Type B pancreatic cell (in vitro differentiated cells): Measurements from ENCODE around the gene CSTA. TPM values are rescaled to one million over a fixed set of nuclear protein-coding genes. Genes with fewer than 3 reads are reported as not detected.
"Not testable (repeated sequence)": the region's sequence is repeated elsewhere in the genome, so short reads cannot be mapped to it uniquely, and the experiment has no call there.

Source experiments
- DNase-seq: peaks from one replicate; pipeline ENCODE4 v3.0.0; 2021; ENCODE audit warnings: mixed read lengths; ENCODE audit not compliant: unreplicated experiment; ENCODE audit errors: extremely low spot score
- H3K27ac Mint-ChIP-seq: 2 replicates; pipeline ENCODE4 v1.8.0; 2021; ENCODE audit warnings: mild to moderate bottlenecking, mixed read lengths
- H3K27me3 Mint-ChIP-seq: 2 replicates; pipeline ENCODE4 v1.8.0; 2021; ENCODE audit warnings: mixed read lengths
- H3K36me3 Mint-ChIP-seq: 2 replicates; pipeline ENCODE4 v1.8.0; 2021; ENCODE audit warnings: mixed read lengths
- H3K4me1 Mint-ChIP-seq: one replicate; pipeline ENCODE4 v1.8.0; 2021; ENCODE audit warnings: mixed read lengths; ENCODE audit not compliant: unreplicated experiment
- H3K4me3 Mint-ChIP-seq: 2 replicates; pipeline ENCODE4 v1.8.0; 2021; ENCODE audit warnings: mild to moderate bottlenecking, mixed read lengths
- H3K9me3 Mint-ChIP-seq: 2 replicates; pipeline ENCODE4 v1.8.0; 2021; ENCODE audit warnings: mixed read lengths
- total RNA-seq: library from RNA; stranded (reverse); gene quantifications from 2 replicates; pipeline ENCODE4 v1.2.1, GENCODE V29; 2021; ENCODE audit warnings: low replicate concordance
- TF ChIP-seq, protein P1 (sequence below): fragments of 200-600 bp; sonication (generic); conservative IDR thresholded peaks from 2 replicates; pipeline ENCODE4 v1.5.0; 2021; ENCODE audit warnings: antibody characterized with exemption, mild to moderate bottlenecking

The CSTA gene
- total RNA-seq, 1 donor from 2014 or later, result 39.5 TPM

DNA sequence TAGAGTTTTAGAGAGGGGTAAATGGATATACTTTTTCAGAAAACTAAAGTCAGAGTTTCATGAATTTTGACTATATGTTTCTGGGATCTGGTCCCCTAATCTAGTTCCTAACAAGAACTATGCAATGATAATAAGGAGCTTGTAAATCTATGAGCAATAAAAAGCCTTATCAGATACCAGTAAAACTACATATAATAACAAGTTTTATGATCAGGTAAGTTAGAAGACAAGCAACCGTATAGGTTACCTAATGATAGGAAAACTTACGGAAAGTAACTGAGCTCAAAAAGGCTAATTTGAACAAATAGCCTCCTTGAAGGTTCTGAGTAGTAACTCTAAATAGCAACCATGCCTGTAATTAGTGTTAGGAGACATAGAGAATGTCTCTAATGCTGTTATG lies 37.0 kb downstream of the CSTA start:
- no peak overlapping the region for H3K27ac Mint-ChIP-seq
- no peak overlapping the region for H3K4me3 Mint-ChIP-seq
- TF ChIP-seq, protein P1, sequence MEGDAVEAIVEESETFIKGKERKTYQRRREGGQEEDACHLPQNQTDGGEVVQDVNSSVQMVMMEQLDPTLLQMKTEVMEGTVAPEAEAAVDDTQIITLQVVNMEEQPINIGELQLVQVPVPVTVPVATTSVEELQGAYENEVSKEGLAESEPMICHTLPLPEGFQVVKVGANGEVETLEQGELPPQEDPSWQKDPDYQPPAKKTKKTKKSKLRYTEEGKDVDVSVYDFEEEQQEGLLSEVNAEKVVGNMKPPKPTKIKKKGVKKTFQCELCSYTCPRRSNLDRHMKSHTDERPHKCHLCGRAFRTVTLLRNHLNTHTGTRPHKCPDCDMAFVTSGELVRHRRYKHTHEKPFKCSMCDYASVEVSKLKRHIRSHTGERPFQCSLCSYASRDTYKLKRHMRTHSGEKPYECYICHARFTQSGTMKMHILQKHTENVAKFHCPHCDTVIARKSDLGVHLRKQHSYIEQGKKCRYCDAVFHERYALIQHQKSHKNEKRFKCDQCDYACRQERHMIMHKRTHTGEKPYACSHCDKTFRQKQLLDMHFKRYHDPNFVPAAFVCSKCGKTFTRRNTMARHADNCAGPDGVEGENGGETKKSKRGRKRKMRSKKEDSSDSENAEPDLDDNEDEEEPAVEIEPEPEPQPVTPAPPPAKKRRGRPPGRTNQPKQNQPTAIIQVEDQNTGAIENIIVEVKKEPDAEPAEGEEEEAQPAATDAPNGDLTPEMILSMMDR, result no peak
- H3K36me3 Mint-ChIP-seq, result peaks cover 13% of the 10 kb centered on the region
- no peak for DNase-seq
- no peaks in the 10 kb centered on the region for H3K4me1 Mint-ChIP-seq
- H3K9me3 Mint-ChIP-seq, result no peaks in the 10 kb centered on the region
- no peaks in the 10 kb centered on the region for H3K27me3 Mint-ChIP-seq

DNA sequence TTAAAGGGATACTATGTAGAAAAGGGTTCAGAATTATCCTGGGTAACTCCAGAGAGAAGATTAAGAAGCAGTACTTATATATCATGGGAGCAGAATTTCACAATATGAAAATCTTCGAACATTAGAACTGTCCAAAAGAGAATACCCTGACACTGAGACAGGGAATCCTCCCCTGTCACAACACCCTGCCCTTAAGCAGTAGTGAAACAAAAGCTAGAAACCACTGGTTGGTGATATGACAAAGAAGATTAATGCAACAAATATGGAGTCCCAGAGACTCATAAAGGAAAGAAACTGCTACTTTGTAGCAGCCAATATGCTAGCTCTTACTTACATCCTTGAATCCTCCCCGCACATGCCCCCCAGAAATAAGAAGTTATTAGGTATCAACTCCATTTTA lies 39.4 kb downstream of the CSTA start:
- Mint-ChIP-seq H3K27ac (peak overlapping the region; percentile 83), H3K4me3 (peak overlapping the region; percentile 12), H3K36me3 (peaks cover 23% of the 10 kb centered on the region), H3K9me3 (no peaks in the 10 kb centered on the region), H3K27me3 (no peaks in the 10 kb centered on the region), H3K4me1 (no peaks in the 10 kb centered on the region)
- no peak for DNase-seq
- TF ChIP-seq, protein P1, result no peak

DNA sequence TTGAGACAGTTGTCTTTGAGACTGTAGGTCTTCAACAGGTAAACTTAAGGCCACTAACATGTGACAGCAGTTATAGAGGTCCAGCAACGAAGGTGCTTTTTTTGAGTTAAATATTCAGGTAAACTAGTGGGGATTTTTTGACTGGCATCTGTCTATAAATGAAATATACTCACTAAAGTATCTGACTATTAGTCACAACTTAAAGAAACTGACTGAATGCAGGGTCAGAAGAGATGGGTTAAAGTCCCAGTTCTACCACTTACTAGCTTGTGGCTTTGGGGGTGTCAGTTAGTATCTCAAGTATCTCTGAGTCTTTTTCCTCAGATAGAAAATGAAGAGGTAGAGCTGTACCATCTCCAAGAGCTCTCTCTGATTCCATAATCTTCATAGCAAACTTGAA lies 40.0 kb downstream of the CSTA start:
- no peak overlapping the region for H3K4me3 Mint-ChIP-seq
- DNase-seq, result no peak
- H3K36me3 Mint-ChIP-seq, result peaks cover 23% of the 10 kb centered on the region
- H3K4me1 Mint-ChIP-seq, result no peaks in the 10 kb centered on the region
- H3K9me3 Mint-ChIP-seq, result no peaks in the 10 kb centered on the region
- no peaks in the 10 kb centered on the region for H3K27me3 Mint-ChIP-seq
- peak overlapping the region; percentile 83 for H3K27ac Mint-ChIP-seq
- TF ChIP-seq, protein P1, result no peak

DNA sequence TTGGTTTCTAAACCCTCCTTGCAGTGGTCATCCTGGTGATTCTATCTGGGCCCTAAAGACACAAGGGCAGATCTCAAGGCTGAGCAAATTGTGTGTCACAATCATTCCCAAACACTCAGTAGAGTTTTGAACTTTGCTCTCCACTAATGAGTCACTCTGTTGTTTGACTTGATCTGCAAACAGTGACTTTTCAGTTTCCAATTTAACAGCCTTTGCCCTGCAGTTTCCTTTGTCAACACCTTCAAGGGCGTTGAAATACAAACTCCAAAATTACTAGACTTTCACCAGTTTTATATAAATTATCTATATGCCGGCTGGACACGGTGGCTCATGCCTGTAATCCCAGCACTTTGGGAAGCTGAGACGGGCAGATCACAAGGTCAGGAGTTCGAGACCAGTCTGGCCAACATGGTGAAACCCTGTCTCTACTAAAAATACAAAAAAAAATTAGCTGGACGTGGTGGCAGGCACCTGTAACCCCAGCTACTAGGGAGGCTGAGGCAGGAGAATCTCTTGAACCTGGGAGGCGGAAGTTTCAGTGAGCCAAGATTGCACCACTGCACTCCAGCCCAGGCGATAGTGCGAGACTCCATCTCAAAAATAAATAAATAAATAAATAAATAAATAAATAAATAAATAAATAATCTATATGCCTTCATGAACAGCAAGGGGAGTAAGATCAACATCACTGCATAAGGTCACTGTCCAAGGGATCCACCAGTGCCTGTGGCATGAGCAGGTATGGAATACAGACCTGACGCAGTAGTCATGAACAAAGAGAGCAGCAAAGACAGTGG lies 40.7 kb downstream of the CSTA start:
- not testable (repeated sequence) for DNase-seq, H3K27me3 Mint-ChIP-seq, H3K9me3 Mint-ChIP-seq, H3K4me1 Mint-ChIP-seq
- Mint-ChIP-seq H3K27ac (peak overlapping the region; percentile 83), H3K36me3 (peaks cover 23% of the 10 kb centered on the region), H3K4me3 (peak overlapping the region; percentile 23)

DNA sequence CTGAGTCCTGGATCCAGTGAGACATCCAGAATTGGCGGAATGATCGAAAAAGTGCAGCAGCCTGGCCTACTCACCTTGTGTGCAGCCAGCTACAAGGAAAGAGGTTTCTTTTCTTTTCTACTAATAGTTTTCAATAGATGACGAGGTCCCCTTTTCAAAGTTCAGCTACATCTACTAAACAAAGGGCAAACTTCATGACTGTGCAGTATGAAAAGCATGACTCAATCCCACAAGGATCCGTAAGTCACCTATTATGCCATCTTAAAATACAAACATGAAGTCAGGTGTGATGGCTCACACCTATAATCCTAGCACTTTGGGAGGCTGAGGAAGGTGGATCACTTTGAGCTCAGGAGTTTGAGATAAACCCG lies 41.3 kb downstream of the CSTA start:
- H3K36me3 Mint-ChIP-seq, result peaks cover 23% of the 10 kb centered on the region
- H3K27ac Mint-ChIP-seq, result peak overlapping the region; percentile 5
- no peaks in the 10 kb centered on the region for H3K4me1 Mint-ChIP-seq
- H3K4me3 Mint-ChIP-seq, result no peak overlapping the region
- TF ChIP-seq, protein P1, result no peak
- no peaks in the 10 kb centered on the region for H3K27me3 Mint-ChIP-seq
- DNase-seq, result no peak
- no peaks in the 10 kb centered on the region for H3K9me3 Mint-ChIP-seq

DNA sequence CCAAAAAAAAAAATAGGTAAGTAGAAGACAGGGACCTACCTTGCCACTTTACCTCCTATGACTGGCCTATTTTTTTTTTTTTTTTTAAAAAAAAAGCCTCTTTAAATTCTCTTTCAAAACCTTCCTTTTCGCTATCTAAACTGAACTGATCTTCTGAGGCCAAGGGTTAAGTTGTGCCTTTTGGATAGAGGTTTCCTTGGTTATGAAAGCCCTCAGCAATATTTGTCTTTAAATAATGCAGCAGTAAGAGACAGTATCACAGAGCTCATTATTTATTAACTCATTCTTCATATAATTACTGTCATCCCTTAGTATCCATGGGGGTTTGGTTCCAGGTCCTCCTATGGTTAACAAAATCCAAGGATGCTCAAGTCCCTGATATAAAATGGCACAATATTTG lies 49.0 kb downstream of the CSTA start:
- H3K27me3 Mint-ChIP-seq, result no peaks in the 10 kb centered on the region

More for the DNA sequence above, 49.0 kb downstream of the CSTA start:
- H3K9me3 Mint-ChIP-seq, result no peaks in the 10 kb centered on the region
- TF ChIP-seq, protein P1, result no peak
- no peak overlapping the region for H3K4me3 Mint-ChIP-seq
- no peaks in the 10 kb centered on the region for H3K4me1 Mint-ChIP-seq
- no peak for DNase-seq
- peaks cover 15% of the 10 kb centered on the region for H3K36me3 Mint-ChIP-seq
- no peak overlapping the region for H3K27ac Mint-ChIP-seq
